Amniotic stem cell (primary cell): ENCODE data around the gene TMEM181.
"Not testable (repeated sequence)": the region's sequence is repeated elsewhere in the genome, so short reads cannot be mapped to it uniquely, and the experiment has no call there.

ENCODE experiments used
- DNase-seq: peaks from one replicate; lab custom pipeline; 2025; lab: John Stamatoyannopoulos, UW

TMEM181 gene

DNA sequence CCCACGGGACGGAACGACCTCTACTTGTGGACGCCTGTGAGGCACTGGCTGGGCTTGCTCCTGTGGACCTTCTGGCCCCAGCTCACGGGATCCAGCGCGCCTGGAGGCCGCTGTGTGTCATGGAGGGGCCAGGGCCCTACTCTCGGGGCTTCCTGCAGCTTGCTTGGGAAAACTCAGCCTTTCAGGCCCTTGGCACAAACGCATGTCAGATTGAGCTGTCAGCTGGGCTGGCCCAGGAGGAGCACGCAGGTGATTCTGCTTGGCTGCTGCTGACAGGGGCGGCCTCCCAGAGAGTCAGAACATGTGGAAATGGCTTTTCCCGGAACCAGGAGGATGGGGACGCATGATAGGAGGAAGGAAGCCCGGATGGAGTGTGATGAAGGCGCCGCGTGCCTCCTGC, 39.7 kb downstream of the TMEM181 start:
- DNase-seq = no peak

DNA sequence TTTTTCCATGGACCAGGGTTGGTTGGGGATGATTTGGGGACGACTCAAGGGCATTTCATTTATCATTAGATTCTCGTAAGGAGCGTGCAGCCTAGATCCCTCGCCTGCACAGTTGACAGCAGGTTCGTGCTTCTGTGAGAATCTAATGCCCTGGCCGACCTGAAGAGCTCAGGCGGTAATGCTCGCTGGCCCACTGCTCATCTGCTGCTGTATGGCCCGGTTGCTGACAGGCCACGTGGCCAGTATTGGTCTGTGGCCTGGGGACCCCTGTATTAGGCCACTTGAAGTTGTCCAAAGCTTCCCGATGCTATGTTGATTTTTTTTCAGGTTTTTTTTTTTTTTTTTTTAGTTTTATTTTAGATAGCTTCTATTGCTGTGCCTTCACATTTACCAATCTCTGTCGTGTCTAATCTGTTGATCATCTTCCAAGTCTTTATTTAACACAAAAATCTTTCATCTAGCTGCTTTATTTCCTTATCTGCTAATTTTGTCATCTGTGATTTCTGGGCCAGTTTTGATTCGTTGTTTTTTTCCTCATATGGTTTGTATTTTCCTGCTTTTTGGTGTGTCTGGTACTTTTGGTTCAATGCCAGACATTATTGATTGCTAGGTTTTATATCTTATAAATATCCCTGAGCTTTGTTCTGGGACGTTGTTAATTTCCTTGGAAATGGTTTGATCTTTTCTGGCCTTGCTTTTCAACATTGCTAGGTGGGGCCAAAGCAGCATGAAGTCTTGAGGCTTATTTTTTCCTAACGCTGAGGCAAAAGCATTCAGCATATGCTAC, 43.6 kb downstream of the TMEM181 start:
- DNase-seq = no peak

DNA sequence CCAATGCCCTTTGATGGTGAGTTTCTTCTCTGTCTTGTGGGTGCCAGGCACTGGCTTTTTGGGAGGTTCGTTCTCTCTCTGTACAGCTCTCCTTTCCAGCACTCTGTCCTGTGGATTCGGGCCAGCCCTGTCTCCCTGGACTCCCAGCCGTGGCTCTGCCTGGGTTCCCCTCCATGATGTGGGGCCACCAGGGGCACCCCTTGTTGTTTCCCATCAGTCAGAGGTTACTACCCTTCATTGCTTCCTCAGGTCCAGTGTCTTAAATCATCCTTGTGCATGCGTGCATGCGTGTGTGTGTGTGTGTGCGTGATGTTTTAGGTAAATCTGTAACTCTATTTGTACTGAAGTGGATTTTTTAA, 44.1 kb downstream of the TMEM181 start:
- DNase-seq = no peak

DNA sequence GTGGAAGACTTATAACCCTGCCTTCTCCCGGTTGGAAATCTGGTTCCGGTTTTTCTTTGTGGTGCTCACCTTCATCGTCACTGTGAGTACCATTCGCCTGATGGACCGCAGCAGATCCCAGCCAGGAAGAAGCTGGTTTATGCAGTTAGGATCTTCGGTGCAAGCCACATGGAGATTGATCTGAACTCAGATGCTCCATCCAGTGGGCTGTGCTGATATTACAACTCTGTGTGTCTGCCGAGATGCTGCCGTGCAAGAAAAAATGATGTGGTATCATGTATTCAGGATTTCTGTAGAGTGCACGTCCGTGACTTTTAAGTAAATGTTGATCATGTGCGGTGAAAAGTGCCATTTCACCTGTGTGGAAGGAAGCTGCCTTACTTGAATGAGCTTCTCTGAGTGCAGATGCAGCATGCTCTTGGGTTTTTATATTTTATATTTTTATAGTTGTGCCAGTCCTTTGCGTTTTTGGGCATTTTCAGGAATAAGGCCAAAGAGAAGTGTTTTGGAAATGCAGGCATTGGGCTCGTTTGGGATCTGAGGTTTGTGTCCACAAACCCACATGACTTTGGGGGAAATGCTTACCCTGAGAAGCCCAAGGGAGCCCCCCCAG, 45.5 kb downstream of the TMEM181 start:
- peak; percentile 52 for DNase-seq

DNA sequence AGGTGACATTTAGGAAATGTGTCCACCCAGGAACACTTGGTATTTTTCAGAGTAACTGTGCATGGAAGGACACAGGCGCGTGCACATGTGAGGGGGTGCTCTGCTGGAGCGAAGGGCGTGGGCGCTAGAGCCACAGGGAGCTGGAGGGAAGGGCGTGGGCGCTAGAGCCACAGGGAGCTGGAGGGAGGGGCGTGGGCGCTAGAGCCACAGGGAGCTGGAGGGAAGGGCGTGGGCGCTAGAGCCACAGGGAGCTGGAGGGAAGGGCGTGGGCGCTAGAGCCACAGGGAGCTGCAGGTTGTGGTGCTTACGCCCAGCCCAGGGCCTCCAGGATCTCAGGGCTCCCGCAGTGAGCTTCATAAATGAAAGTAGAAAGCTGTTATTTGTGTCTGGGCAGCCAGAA, 46.1 kb downstream of the TMEM181 start:
- DNase-seq = not testable (repeated sequence)

DNA sequence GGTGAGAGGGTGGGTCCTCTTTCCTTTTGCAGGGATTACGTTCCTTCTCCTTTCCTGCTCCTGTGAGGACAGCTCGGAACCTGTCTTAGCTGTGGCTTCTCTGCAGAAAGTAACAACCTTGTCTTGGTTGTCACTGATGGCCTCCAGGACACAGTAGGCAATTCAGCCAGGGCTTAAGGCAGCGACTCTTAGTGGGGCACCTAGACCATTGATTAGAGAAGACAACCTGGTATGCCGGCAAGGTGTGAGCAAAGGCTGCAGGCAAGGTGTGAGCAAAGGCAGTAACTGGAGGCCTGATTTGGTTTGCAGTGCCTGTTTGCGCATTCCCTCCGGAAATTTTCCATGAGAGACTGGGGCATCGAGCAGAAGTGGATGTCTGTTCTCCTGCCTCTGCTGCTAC, 47.0 kb downstream of the TMEM181 start:
- no peak for DNase-seq

DNA sequence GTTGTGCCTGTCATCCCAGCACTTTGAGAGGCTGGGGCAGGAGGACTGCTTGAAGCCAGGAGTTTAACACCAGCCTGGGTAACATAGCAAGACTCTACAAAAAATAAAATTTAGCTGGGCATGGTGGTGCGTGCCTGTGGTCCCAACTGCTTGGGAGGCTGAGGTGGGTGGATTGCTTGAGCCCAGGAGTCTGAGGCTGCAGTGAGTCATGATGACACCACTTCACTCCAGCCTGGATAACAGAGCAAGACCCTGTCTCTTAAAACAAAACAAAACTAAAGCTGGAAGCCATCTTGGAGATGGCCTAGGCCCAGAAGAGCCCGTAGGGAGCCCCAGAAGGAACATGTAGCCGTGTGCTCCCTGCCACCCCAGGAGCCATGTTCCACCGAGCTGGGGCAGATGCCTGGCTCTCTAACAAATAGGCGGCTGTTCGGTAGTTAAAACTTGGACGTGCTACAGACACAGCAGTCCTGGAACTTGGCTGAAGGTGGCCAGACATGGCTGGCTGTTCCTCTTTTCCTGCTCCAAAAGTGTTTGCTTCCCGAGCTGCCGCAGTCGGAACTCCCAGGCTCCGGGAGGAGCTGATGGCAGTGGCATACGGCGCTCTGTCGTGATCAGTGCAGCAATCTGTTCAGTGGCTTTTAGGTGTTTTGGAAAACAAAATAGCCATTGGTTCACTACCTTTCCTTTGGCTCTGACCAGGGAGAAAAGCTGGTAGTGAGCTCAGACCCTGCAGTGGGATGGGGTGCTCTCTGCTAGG, 47.7 kb downstream of the TMEM181 start:
- DNase-seq = no peak

DNA sequence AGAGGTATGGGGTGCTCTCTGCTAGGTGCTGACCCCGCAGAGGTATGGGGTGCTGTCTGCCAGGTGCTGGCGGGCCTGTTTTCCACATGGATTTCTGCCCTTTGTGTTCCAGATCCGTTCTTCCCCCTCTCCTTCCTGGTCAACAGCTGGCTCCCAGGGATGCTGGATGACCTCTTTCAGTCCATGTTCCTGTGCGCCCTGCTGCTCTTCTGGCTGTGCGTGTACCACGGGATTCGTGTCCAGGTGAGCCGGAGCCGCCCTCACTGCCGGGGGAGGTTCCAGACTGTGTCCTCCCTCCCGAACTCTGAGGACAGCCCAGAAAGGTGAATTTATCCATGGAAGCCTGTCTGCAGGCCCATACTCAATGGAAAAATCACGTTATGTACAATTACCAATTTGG, 48.3 kb downstream of the TMEM181 start:
- no peak for DNase-seq

DNA sequence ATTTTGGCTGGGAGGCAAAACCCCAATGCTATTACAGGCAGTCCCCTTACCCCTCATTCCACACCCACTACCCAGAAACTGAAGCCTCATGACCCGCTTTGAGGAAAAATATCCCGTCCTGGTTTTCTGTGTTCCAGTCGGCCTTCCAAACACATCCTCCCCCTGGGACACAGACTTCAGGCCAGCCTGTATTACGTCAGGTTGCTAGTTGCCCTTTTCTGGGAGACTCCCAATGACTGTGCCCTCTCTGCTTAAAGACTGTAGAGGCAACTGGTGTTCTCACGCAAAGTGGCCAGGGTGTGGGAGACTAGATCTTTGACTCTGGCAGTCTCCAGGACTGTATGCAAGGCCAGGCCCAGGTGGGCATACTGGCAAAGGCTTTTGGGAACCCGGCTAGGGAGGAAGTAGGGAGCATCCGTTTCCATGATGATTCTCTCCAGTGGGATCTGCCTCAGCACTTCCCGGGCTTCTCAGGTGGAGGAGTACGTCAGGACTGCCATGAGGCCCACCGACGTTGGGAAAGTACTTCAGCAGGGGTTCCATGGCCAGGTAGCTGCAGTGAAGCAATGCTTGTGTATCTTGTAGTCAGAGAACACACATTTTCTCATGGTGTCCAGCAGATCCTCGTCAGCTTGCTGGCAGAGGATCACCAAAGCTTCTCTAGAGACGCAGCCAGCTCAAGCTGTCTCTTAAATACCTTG, 49.7 kb downstream of the TMEM181 start:
- no peak for DNase-seq

DNA sequence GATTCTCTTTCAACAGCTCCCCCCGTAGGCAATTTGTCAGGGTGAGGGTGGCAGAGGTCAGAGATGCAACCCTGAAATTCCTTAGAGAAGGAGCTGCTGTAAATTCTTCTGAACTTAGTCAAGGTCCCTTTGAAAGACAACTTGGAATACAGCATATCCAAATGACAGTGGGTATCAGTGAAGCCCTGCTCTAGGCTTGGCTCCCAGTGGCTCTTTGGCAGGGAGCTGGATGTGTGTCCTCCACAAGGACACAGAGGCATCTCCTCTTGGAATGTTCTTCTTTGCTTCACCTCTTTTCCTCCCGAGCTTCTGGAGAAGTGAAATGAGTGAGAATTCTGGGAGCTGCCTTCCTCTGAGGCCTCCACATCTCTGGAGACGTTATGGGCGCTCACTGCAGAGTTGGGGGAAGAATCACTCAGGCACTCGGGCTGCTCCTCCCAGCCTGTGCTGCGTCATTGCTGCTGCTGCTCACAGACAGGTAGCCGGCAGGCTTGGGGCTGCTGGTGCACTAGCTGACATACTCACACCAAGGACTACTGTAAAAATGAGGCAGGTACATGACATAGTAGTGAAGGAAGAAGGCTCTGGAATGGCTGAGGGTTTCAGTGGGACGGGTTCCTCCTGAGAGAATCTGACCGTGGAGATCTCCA, 50.6 kb downstream of the TMEM181 start:
- DNase-seq = no peak

DNA sequence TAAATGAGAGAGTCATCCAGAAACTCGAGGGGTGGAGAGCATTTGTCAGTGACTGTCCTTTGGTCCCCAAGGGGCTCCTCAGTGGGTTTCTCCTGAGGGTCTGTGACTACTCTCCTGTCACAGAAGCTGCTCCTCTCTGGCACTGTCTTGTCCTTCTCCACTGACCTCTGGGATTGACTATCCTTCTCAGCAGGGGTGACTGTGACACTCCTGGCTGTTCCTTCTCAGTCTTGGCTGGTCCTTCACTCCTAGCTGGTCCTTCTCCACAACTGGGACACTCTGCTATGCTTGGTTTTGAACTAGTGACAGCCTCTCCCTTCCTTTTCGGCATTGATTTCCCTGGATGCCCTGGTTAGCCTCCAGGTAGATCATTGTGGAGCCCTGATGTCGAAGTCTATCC, 51.1 kb downstream of the TMEM181 start:
- no peak for DNase-seq

DNA sequence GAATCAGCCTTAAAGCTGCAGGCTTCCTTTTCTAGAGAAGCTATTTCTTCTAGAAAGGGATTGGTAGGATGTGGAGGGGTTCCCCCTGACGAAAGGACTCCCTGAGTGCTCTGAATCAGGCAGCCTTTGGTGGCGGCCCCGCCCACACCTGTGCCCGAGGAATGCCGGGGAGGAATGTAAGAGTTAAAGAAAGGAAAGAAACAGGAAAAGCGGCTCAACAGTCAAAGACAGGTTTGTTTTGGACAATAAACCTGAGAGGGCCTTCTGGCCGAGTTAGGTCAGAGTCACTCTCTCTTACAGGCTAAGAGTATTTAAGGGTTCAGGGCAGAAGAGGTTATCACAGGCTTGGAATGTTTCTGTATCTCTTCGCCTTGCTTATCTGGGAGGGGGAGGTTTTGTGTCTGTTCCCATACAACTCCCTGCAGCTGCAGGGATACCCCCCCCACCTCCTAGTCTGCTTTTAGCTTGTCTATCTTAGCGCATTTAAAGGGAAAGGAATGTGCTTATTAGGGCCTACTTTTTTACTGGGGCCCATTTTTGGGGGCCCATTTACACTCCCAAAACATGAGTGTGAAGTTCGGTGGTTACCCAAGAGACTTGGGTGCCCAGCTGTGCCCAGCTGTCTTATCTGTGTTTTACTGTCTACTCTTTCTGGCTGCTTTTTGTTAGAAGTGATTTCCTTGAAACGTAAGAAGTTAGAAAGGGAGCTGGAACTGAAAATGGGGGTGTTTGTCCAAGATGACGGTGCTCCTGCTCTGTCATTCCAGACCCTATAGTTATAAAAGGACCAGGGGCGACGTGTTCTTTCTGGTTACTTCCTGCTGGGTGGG, 51.9 kb downstream of the TMEM181 start:
- no peak for DNase-seq

DNA sequence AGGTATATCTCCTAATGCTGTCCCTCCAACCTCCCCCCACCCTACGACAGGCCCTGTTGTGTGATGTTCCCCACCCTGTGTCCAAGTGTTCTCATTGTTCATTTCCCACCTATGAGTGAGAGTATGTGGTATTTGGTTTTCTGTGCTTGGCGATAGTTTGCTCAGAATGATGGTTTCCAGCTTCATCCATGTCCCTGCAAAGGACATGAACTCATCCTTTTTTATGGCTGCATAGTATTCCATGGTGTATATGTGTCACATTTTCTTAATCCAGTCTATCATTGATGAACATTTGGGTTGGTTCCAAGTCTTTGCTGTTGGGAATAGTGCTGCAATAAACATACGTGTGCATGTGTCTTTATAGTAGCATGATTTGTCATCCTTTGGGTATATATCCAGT, 54.7 kb downstream of the TMEM181 start:
- DNase-seq = not testable (repeated sequence)

DNA sequence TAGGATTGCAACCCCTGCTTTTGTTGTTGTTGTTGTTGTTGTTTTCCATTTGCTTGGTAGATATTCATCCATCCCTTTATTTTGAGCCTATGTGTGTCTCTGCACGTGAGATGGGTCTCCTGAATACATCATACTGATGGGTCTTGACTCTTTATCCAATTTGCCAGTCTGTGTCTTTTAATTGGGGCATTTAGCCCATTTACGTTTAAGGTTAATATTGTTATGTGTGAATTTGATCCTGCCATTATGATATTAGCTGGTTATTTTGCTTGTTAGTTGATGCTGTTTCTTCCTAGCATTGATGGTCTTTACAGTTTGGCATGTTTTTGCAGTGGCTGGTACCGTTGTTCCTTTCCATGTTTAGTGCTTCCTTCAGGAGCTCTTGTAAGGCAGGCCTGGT, 58.4 kb downstream of the TMEM181 start:
- DNase-seq = not testable (repeated sequence)

DNA sequence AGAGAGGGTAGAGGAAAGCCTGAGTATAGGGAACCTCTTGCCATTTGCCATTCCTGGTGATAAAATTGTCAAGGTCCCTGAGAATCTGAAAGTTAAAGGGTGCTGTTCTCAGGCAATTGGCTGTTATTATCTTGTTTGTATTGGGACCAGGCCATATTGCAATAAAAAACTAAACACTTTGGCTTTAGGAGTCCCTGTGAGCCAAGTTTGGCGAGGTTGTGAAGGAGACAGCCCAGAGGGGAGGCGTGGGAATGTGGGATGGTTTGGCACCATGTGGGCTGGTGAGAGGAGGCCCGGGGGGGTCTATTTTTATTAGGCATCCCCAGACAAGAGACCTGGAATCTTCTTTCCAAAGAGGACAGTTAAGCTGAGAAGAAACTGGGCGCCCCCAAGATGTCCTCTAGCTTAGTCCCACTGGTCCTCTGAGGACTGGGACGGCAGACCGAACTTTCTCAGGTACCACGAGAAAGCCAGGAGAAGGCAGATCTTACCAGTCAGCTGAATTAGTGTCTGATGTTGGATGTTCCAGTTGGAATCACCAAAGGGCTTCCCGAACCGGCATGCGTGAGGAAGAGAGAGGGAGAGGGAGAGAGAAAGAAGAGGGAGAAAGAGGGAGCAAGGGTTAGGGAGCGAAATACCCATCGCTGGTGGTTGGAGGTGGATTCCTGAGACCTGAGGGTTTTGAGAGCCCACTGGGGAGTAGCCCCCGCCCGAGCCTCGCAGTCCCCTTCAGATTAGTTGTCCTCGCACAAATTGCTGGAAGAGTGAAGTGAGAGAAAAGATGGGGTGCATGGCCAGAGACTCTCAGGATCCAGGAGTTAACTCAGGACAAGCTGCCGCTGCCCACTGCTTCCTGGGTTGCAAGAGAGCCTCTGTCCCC, 60.3 kb downstream of the TMEM181 start:
- DNase-seq = no peak

DNA sequence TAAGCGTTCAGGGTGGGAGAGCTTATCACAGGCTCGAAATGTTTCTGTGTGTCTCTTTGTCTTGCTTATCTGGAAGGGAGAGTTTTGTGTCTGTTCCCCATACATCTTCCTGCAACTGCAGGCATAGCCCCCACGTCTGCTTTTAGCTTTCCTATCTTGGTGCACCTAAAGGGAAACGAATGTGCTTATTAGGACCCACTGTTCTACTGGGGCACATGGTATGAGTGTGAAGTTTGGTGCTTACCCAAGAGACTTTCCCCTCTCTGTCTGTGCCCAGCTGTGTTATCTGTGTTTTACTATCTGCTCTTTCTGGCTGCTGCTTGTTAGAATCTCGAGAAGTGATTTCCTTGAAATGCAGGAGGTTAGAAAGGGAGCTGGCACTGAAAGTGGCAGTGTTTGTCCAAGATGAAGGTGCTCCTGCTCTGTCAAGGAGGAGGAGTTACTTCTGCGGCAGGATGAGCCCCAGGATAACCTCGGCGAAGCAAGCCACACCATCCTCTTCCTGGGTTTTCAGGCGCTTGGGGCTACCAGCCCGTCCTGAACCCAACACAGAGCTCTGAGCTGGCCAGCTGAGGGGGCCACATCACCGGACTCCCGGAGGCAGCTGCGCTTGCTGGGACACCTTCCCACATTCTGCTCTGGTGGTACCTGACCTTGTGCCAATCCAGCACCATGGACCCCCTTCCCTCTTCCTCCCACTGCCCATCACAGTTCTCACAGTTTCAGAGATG, 61.2 kb downstream of the TMEM181 start:
- no peak for DNase-seq

DNA sequence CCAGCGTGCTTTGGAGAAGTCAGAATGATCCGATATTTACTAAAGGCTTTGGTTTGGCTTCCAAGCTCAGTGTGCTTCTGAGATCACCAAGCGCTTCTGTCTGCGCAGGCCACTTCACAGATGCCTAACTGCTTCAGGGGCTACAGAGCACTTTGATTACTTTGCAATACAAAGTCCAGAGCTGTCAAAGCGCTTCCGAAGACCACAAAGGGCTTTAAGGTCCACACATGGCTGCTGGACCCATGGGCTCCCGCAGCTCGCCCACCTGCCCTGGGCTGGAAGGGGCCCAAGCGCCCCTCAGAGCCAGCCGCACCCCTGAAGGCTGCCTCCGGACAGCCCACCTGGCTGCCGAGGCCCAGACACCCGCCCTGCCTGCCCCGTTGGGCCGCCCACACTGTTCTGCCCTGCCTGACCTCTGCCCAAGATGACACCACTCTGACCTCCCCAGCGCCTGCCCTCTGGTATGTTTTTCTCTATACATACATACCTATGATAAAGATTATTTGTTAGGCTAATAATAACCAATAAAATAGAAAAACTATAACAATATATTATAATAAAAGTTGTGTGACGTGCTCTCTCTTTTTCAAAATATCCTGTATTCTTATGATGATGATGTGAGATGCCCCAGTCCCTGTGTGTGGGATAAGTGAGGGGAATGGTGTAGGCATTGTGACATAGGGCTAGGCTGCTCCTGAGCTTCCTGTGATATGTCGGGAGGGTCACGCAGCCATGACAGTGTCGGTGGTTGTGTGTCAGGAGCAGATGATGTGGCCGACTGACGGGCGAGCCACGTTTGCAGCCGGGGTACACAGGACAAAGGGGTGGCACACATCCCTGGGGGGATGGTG, 62.0 kb downstream of the TMEM181 start:
- no peak for DNase-seq

DNA sequence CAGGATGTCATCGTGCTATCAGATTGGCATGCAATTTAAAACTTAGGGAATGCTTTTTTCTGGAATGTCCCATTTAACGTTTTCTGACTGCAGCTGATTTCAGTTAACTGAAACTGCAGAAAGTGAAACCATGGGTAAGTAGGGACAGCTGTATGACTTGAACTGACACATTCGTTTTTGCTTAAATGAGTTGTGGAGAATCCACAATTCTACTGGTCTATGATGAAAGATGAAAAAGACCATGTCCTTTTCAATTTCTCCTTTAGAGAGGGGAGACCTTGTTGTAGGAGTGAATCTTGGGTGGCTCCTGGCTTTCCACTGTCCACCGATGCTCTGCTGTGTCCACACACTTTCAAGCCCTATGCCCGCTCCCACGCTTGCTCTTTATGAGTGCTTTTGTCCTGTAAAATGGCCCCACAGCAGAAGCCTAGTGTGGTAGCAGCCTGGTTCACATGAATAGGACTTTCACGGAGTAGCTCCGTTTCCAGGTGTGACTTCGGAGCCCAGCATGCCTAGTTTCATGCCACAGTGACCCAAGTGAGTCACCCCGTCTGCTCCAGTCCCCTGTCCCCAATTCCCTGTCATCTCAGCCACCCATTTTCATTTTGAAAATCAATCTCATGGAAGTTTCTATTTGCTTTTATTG, 62.8 kb downstream of the TMEM181 start:
- no peak for DNase-seq
